Lung microvascular endothelial cell (primary cell): ENCODE results near the gene NFE2L1. TPM values are rescaled to one million over a fixed set of nuclear protein-coding genes. Genes with fewer than 3 reads are reported as not detected.
"Not testable (repeated sequence)": the region's sequence is repeated elsewhere in the genome, so short reads cannot be mapped to it uniquely, and the experiment has no call there.

Experiments used
- DNase-seq, 2 donors: peaks; one replicate each; pipeline versions ENCODE4 v3.0.0 to v3.0.0-alpha.2; 2010; ENCODE audit warnings: low read depth in 2 of 2
- total RNA-seq: library from RNA; depleted of rRNA; stranded (reverse); fragments of >200 nt; gene quantifications from 2 replicates; pipeline ENCODE4 v1.2.1, GENCODE V29; 2014

Gene NFE2L1
- 72.6 and 93.5 TPM in 2 replicates for total RNA-seq

DNA sequence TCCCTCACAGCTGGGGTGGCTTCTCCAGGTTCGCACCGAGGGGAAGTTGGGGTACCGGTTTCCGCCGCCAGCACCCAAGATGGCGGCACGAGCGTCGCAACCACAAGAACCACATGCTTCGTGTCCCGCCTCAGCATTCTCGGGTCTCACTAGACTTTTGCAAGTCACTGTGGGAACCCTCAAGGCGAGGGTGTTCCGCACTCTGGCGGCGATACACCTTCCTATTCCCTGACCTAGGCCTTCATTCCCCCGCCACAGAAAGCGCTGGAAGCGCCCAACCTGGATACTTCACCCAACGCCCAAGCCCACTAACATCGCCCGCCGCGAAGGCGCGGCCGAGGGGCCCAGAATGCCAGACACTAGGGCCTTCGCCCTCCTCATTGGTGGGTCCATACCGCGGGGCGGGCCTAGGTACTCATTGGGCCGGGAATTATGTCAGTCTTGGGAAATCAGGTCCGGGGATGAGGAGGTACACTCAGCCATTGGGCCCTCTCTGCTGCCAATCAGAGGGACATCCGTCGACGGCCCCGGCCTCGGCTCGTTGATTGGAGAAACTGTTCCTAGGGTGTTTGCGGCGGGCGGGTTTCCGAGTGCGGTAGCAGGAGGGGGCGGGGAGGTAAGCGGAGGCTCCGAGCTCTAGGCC lies at the start of gene NFE2L1:
Gene NFE2L1, plus strand, starts transcription at position 619 of the 643 bp plus-strand sequence. CDS start 2,760 bp downstream, outside the sequence.
- peak; percentile 100 for DNase-seq

GRCh38 chr17:47999582-47999981 lies 48.6 kb upstream of the NFE2L1 start:
- peak in 1 of 2 donors; percentile 61 for DNase-seq

DNA sequence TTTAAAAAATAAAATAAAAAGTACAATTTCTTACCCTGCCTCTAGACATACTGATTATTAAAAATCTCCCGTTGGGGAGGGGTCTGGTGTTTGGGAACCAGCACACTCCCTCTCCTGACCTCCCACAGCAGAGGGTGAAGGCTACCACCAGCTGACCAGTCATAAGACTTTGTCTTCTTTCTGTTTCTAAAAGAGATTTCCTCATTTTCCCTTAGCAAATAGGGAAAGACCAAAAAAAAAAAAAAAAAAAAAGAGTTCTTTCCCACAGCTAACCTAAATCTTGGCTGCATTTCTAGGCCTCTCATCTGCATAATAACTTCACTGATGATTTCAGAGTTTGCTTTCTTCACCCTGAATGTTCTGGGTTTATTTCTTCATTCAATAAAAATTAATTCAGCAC lies 47.0 kb upstream of the NFE2L1 start:
- DNase-seq: no peak

DNA sequence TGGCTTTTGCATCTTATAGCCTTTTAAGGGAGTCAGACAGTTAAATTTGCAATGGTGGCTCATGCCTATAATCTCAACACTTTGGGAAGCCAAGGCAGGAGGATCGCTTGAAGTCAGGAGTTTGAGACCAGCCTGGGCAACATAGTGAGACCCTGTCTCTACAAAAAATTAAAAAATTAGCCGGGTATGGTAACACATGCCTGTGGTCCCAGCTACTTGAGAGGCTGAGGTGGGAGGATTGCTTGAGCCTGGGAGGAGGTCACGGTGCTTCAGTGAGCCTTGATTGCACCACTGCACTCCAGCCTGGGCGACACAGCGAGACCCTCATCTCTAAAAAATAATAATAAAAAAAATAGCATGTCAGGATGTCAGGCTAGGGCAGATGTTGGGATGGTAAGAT lies 46.5 kb upstream of the NFE2L1 start:
- not testable (repeated sequence) for DNase-seq

- peak; percentile 40 to 83 for DNase-seq
These were observed 45.8 kb upstream of the NFE2L1 start for GRCh38 chr17:48002266-48002915.

DNA sequence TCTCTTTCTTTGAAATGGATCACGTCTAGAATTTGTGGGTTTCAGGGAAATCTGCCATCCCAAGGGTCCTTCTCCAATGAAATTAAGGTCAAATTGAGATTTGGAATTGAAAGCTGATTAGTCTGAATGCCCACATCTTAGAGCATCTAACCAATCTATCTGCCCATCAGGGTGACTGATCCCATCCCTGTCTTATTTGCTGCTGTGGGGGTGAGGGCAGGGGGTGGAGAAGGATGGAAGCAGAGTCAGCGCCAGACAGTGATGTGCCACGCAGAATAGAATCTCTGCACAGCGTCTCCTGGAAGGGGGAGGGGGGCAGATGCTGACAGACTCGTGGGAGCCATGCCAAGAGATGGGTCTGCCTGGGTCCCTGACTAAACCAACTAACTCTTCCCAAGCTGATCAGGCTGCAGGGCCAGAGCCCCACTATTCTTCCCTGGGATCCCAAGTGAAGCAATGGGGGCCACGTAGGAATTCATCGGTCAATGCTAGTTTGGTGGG lies 45.2 kb upstream of the NFE2L1 start:
- no peak for DNase-seq

DNA sequence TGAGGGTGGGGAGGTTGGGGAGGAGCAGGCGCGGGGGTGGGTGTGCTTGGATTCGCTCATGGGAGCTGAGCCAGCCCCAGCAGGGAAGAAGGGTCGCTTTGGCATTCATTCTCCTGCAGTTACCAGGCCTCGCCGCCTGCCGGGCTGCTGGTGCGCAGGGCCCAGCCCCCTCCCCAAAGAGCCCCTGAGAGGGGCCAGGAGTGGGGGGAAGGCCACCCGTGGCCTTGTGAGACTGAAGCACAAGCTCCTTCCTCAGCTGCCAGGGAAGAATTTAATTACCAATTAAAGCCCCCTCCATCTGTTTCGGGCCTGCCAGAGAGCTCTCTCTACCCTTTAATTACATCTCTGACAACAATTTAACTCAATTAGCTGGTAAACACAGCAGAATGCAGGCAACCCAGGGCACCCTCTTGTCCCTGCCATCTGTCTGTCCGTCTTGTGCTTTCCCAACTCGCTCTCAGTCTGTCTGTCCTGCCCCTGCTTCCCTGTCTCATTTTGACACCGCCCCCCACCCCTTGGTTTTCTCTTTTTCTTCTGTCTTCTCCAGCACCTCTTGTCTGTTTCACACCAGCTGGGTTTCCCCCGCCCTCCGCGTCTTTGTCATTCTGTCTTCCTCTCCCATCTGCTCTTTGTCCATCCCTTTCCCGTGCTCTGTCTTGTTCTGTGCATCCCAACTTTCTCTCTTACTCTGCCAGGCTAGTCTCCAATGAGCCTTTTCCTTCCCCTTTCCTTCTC lies 44.6 kb upstream of the NFE2L1 start:
- DNase-seq: no peak

- no peak for DNase-seq
These were observed 43.2 kb upstream of the NFE2L1 start for GRCh38 chr17:48004983-48005382.

GRCh38 chr17:48006936-48007709 lies 41.0 kb upstream of the NFE2L1 start:
- no peak for DNase-seq

DNA sequence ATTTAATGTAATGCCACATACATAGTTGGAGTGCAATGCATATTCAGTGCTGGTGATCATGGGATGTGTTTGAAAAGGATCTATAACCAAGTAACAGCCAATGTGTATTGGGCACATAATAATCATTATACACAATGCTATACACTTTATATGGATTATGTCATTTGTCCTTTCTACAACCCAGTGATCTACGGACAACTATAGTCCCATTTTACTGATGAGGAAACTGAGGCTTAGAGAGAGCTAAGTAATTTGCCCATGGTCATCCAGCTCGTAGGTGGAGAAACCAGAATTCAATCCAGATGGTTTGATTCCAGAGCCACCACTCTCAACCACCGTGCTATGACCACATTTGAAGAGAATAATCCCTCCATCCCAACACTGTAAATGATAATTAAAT lies 38.0 kb upstream of the NFE2L1 start:
- DNase-seq: no peak

DNA sequence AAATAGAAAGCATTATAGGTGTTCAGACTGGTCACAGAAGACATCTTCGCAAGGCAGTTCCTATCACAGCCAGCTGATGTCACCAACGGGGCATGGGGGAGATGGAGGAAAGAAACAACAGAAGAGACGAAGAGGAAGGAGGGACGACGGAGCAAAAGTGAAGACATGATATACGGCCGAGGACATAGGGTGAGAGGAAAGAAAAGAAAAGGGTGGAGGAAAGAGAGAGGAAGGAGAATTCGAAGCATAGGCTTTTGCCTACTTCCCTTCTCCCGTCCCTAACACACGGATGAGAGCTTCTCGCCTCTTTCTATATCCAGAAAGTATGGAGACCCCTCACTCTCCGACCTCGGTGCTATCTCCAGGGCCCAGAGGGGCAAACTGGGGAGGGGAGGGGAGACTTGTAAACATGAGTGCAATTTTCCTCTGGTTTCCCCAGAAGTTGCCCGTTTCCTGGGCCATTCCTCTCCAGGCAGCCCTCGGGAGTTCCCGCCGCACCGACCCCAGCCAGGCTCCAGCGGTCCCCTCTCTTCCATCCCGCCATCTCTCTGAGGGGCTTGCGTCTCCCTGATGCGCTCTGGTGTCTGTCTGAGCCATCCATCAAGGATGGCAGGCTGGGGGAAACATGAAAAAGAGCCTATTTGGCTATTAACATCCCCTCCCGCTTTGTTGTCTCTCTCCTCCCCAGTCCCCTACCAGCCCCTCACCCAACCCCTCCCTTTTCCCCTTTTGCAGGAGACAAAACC lies 36.6 kb upstream of the NFE2L1 start:
- peak; percentile 23 to 31 for DNase-seq

DNA sequence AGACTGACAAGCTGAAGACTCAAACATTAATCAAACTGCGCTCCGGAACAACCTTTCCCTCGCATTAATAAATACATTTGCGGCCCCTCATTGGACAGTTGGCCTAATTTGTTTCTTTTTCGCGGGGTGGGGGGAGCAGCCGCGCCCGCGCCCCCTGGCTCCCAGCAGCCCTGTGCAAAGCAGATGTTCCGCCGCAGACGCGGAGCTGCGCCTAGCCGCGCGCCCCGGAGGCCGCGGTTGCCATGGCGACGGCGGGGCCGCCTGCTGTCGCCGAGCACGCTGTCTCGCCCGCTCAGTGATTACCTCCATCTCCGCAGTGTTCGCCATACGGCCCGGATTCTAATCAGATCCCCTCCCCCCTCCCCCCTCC lies 36.0 kb upstream of the NFE2L1 start:
- peak in 1 of 2 donors; percentile 26 for DNase-seq

DNA sequence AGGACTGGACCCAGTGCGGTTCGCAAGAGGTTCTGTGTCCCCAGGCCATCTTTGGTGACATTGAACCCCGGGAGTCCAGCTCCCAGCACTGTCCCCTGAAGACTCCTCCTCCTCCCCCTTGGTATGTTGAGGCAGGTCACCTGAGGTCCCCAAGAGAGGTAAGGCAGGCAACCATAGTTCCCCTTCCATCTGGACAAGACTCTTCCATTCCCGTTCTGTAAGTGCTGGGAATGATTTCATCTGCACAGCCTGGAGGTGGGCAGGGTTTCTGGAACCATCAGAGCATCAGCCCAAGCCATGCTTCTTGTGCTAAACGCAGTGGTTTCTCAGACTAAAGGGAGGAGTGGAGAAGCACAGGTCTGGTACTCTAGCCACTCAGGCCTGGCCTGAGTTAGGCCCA lies 35.5 kb upstream of the NFE2L1 start:
- DNase-seq: no peak

- DNase-seq: no peak
These were observed 34.1 kb upstream of the NFE2L1 start for GRCh38 chr17:48013876-48014594.

DNA sequence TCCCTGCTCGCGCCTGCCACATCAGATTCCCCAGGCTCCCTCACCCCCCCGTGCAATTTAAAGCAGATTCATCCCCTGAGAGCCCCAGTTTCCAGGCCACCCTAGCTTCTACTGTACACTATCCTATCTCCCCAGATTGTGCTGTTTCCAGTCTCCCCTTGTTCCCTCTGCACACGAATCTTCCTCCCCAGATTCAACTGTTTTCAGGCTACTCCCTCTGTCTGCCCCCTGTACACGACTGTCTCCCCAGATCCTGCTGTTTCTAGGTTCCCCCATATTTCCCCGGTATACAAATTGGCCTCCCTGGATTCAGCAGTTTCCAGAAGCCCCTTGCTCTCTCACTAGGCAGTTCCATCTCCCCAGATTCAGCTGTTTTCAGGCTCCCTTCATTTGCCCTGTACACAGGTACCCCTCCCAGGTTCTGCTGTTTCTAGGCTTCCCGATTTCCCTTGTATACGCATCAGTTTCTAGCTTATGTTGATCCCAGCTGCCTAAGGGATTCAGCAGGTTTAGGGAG lies 33.5 kb upstream of the NFE2L1 start:
- DNase-seq: no peak

GRCh38 chr17:48016112-48016511 lies 32.0 kb upstream of the NFE2L1 start:
- DNase-seq: no peak

GRCh38 chr17:48017817-48018158 lies 30.4 kb upstream of the NFE2L1 start:
- DNase-seq: not testable (repeated sequence)

DNA sequence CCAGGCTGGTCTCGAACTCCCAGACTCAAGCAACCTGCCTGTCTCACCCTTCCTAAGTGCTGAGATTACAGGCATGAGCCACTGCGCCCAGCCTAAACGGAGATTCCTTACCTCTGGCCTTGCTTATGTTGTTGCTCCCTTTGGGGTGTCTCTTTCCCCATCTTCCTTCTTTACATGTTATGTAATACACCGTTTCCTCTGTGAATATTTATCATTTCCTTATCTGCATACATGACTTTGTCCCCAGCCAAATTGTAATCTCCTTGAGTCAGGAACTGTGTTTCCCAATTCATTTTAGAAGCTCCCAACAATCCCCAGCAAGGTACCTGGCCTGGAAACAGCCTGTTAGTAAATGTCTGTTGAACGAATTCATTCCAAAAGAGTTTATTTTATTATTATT lies 26.2 kb upstream of the NFE2L1 start:
- DNase-seq: no peak

DNA sequence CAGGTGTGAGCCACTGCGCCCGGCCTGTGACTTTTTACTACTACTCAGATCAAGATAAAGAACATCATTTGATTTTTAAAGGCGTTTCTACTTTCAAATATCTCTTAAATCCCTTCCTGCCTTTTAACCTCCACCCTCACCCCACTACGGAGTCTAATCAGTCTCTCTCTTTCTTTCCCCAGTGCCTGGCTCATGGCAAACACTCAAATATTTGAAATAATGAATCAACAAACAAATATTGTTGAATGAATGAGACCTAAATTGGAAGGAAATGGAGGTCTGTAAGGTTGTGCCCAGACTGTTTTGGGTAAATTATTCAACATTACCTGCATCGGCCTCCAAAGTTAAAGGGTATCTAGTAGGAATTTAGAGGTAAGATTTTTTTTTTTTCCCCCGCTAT lies 25.3 kb upstream of the NFE2L1 start:
- DNase-seq: no peak
